Liver (tissue), 3 donors: ENCODE measurements around the gene GPR61.

ENCODE experiments used
- CTCF ChIP-seq: fragments of 150-350 bp; IDR thresholded peaks from 2 replicates; pipeline ENCODE4 v1.5.1; 2017; ENCODE audit warnings: improper control_type of control experiment, low read depth, low read length; ENCODE audit not compliant: missing input control
- GABPA ChIP-seq, 2 donors: IDR thresholded peaks in 1 of 2; conservative IDR thresholded peaks in 1 of 2; 2 replicates each; pipeline ENCODE4 v1.6.1; 2016; ENCODE audit warnings: antibody characterized with exemption in 2 of 2, mild to moderate bottlenecking in 1 of 2, moderate library complexity in 1 of 2
- RXRA ChIP-seq, 2 donors: IDR thresholded peaks; 2 replicates each; pipeline ENCODE4 v1.6.1; 2017 to 2018; ENCODE audit warnings: antibody characterized with exemption in 2 of 2, mild to moderate bottlenecking in 1 of 2
- SP1 ChIP-seq: IDR thresholded peaks from 2 replicates; pipeline ENCODE4 v1.6.1; 2018; ENCODE audit warnings: antibody characterized with exemption, mild to moderate bottlenecking
- TAF1 ChIP-seq: conservative IDR thresholded peaks from 2 replicates; pipeline ENCODE4 v1.6.1; 2016; ENCODE audit warnings: antibody characterized with exemption, mild to moderate bottlenecking
- YY1 ChIP-seq: IDR thresholded peaks from 2 replicates; pipeline ENCODE4 v1.6.1; 2016; ENCODE audit warnings: antibody characterized with exemption, mild to moderate bottlenecking
- donor health status: healthy.
- donor health status: healthy.

GRCh38 chr1:109573785-109574184 is 34.1 kb downstream of the GPR61 start:
- TF ChIP-seq CTCF (no peak), TAF1 (no peak), GABPA (IDR thresholded peaks at IDR 0.05 in 1 of 2, conservative IDR thresholded peaks at IDR 0.05 in 1 of 2) (no peak), RXRA (IDR thresholded peaks at IDR 0.05) (no peak), YY1 (no peak), SP1 (no peak)
